HG03575 (cell line): ENCODE measurements around the gene ZNF836.
"Not testable (repeated sequence)": the region's sequence is repeated elsewhere in the genome, so short reads cannot be mapped to it uniquely, and the experiment has no call there.

Source experiments
- ATAC-seq: cut with Tn5 transposase; IDR thresholded peaks from one replicate; pipeline ENCODE4 v1.9.1; 2021; ENCODE audit not compliant: unreplicated experiment, insufficient number of reproducible peaks, low FRiP score; ENCODE audit errors: extremely low read depth

The ZNF836 gene

GRCh38 chr19:52171321-52172169 is at the start of gene ZNF836:
TSS of gene ZNF836 (minus strand) at chr19:52171621. CDS start at chr19:52168072, 3,549 bp downstream.
- ATAC-seq = no peak

- ATAC-seq = no peak
Observed at GRCh38 chr19:52221031-52221430, 49.6 kb upstream of the ZNF836 start.

- ATAC-seq = no peak
Observed at GRCh38 chr19:52219611-52220010, 48.2 kb upstream of the ZNF836 start.

- no peak for ATAC-seq
Observed at GRCh38 chr19:52217576-52217975, 46.2 kb upstream of the ZNF836 start.

- ATAC-seq = no peak
Observed at GRCh38 chr19:52216401-52216800, 45.0 kb upstream of the ZNF836 start.

- no peak for ATAC-seq
Observed at GRCh38 chr19:52214241-52214640, 42.8 kb upstream of the ZNF836 start.

GRCh38 chr19:52212572-52213255 is 41.3 kb upstream of the ZNF836 start:
- no peak for ATAC-seq

- no peak for ATAC-seq
Observed at GRCh38 chr19:52211926-52212571, 40.6 kb upstream of the ZNF836 start.

- ATAC-seq = no peak
Observed at GRCh38 chr19:52211203-52211602, 39.8 kb upstream of the ZNF836 start.

GRCh38 chr19:52206481-52206880 is 35.1 kb upstream of the ZNF836 start:
- ATAC-seq = no peak

- not testable (repeated sequence) for ATAC-seq
Observed at GRCh38 chr19:52200755-52201391, 29.5 kb upstream of the ZNF836 start.

GRCh38 chr19:52200044-52200443 is 28.6 kb upstream of the ZNF836 start:
- no peak for ATAC-seq

GRCh38 chr19:52198678-52199077 is 27.3 kb upstream of the ZNF836 start:
- no peak for ATAC-seq

- no peak for ATAC-seq
Observed at GRCh38 chr19:52197964-52198363, 26.5 kb upstream of the ZNF836 start.

- ATAC-seq = no peak
Observed at GRCh38 chr19:52196256-52196967, 25.0 kb upstream of the ZNF836 start.

- no peak for ATAC-seq
Observed at GRCh38 chr19:52191951-52192350, 20.5 kb upstream of the ZNF836 start.

GRCh38 chr19:52191389-52191788 is 20.0 kb upstream of the ZNF836 start:
- ATAC-seq = no peak

- ATAC-seq = no peak
Observed at GRCh38 chr19:52190487-52191293, 19.3 kb upstream of the ZNF836 start.
